ENCODE results near the gene MACROD2. TPM values are rescaled to one million over a fixed set of nuclear protein-coding genes. Genes with fewer than 3 reads are reported as not detected.

MACROD2 gene
- total RNA-seq, 4 donors from 2014 or later = 4.0 to 14.1 (median 10.4) TPM

DNA sequence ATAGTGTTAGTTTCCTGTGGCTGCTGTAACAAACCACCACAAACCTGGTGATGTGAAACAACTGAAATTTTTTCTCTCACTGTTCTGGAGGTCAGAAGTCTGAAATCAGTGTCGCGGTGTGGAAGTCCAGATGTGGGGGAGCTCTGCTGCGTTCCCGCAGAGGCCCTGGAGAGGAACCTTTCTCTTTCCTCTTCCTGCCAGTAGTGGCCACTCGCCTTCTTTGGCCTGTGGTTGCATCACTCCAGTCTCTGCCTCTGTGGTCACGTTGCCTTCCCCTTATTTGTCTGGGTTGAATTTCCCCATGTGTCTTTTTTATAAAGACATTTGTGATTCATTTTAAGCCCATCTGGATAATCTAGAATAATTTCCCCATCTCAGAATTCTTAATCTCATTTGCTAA lies 637.6 kb downstream of the MACROD2 start:
- Histone ChIP-seq H3K4me1 (no peaks in the 10 kb centered on the region), H3K27me3 (no peaks in the 10 kb centered on the region), H3K4me3 (no peak overlapping the region), H3K9me3 (no peaks in the 10 kb centered on the region), H3K27ac (no peak overlapping the region), H3K36me3 (no peaks in the 10 kb centered on the region)
- TF ChIP-seq EP300 (IDR thresholded peaks at IDR 0.05) (no peak), POLR2A (IDR thresholded peaks at IDR 0.05) (no peak)
- TF ChIP-seq, protein P1, sequence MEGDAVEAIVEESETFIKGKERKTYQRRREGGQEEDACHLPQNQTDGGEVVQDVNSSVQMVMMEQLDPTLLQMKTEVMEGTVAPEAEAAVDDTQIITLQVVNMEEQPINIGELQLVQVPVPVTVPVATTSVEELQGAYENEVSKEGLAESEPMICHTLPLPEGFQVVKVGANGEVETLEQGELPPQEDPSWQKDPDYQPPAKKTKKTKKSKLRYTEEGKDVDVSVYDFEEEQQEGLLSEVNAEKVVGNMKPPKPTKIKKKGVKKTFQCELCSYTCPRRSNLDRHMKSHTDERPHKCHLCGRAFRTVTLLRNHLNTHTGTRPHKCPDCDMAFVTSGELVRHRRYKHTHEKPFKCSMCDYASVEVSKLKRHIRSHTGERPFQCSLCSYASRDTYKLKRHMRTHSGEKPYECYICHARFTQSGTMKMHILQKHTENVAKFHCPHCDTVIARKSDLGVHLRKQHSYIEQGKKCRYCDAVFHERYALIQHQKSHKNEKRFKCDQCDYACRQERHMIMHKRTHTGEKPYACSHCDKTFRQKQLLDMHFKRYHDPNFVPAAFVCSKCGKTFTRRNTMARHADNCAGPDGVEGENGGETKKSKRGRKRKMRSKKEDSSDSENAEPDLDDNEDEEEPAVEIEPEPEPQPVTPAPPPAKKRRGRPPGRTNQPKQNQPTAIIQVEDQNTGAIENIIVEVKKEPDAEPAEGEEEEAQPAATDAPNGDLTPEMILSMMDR (IDR thresholded peaks at IDR 0.05) = no peak
- 79 to 86% methylated on average over 6 of the region's 6 CpGs for WGBS, 2 donors
- DNase-seq (ENCODE audit: low spot score in 2 of 2) = no peak

DNA sequence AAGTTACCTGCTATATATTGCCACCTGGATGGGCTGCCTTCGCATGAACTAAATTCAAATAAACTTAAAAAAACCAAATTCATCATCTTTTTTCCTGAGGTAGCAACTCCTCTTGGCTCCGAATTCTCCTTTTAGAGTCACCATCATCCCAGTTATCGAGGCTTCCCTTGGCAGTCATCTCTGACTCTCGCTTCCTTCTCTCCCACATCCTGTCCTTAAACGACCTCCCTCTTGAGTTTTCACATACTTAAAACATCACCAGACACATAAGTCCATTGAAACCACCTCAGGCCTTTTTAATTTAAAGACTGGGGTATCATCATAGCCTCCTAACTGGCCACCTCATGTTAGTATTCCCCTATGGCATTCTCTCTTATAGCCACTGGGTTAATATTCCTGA lies 638.2 kb downstream of the MACROD2 start:
- Histone ChIP-seq H3K36me3 (no peaks in the 10 kb centered on the region), H3K9me3 (no peaks in the 10 kb centered on the region), H3K4me1 (no peaks in the 10 kb centered on the region), H3K27me3 (no peaks in the 10 kb centered on the region), H3K4me3 (no peak overlapping the region), H3K27ac (no peak overlapping the region)
- WGBS, 2 donors = 69 to 71% methylated on average over 5 of the region's 5 CpGs
- TF ChIP-seq POLR2A (IDR thresholded peaks at IDR 0.05) (no peak), EP300 (IDR thresholded peaks at IDR 0.05) (no peak)
- TF ChIP-seq, protein P1 (IDR thresholded peaks at IDR 0.05) = no peak
- DNase-seq (ENCODE audit: low spot score in 2 of 2) = no peak

DNA sequence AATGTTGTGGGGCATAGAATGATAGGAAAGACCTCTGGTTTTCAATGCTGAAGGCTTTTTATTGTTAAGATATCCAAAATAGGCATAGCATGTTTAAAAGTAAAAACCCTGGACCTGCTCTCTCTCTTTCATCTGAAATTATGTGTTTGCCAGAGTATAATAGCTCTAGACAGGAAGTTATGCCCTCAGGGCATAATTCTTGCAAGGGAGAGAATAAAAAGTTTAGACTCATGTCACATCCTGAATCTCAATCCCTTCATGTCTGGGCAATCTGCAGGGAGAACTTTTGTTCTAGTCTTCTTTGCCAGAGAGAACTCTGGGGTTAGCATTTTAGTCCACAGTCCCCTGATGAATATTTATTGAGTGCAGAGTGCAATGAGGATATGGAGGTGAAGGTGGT lies 639.3 kb downstream of the MACROD2 start:
- no peaks in the 10 kb centered on the region for H3K4me1 ChIP-seq
- no peaks in the 10 kb centered on the region for H3K9me3 ChIP-seq
- no peak overlapping the region for H3K4me3 ChIP-seq
- H3K36me3 ChIP-seq = no peaks in the 10 kb centered on the region
- TF ChIP-seq POLR2A (IDR thresholded peaks at IDR 0.05) (no peak), EP300 (IDR thresholded peaks at IDR 0.05) (no peak)
- TF ChIP-seq, protein P1 (IDR thresholded peaks at IDR 0.05) = no peak
- H3K27ac ChIP-seq = no peak overlapping the region
- H3K27me3 ChIP-seq = no peaks in the 10 kb centered on the region
- no peak for DNase-seq (ENCODE audit: low spot score in 2 of 2)

DNA sequence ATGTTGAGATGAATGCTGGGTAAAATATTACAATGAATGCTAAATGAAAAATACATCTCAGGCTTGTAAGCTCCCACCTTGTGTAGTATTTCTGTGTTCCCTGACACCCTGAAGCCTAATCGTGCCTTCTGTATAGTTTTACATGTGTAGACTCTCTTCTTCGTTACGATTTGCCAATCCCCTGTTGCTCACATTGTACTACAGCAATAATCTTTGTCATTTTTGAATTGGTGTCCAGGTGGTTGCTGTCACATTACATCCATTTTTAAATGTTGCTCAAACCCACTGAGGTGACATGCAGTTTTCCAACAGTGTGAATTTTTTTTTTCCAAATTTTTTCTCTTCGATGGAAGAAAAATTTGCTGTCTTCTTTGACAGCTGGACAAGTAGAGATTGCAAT lies 642.1 kb downstream of the MACROD2 start:
- Histone ChIP-seq H3K27me3 (no peaks in the 10 kb centered on the region), H3K4me3 (no peak overlapping the region), H3K27ac (no peak overlapping the region), H3K4me1 (no peaks in the 10 kb centered on the region), H3K9me3 (peaks cover 0 to 19% (median 2%) of the 10 kb centered on the region in 4 donors), H3K36me3 (no peaks in the 10 kb centered on the region)
- WGBS, 2 donors = 87 to 94% methylated on average over 4 of the region's 4 CpGs
- no peak for DNase-seq (ENCODE audit: low spot score in 2 of 2)
- TF ChIP-seq, protein P1 (IDR thresholded peaks at IDR 0.05) = no peak
- TF ChIP-seq POLR2A (IDR thresholded peaks at IDR 0.05) (no peak), EP300 (IDR thresholded peaks at IDR 0.05) (no peak)

DNA sequence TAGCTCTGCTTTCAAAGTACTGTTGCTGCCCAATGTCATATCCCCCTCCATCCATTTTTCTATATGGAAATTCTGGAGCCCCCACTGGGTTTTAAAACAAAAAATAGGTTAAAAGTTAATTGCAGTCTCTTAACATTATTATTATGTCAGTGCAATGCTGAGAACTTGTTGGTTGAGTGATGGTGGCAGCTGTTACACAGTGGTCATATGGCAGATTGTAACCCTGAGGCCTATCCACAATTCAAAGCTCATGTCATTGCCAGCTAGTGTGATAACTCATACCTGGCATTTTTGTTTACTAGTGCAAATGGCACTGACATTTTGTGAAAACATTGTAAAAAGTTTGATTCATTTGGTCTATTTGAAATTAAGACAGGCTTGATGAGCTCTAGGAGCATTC lies 647.8 kb downstream of the MACROD2 start:
- Histone ChIP-seq H3K4me3 (no peak overlapping the region), H3K9me3 (peaks cover 0 to 20% (median 2%) of the 10 kb centered on the region in 4 donors), H3K27ac (no peak overlapping the region), H3K4me1 (no peaks in the 10 kb centered on the region), H3K36me3 (no peaks in the 10 kb centered on the region), H3K27me3 (no peaks in the 10 kb centered on the region)
- TF ChIP-seq EP300 (IDR thresholded peaks at IDR 0.05) = no peak
- no peak for TF ChIP-seq POLR2A (IDR thresholded peaks at IDR 0.05)
- TF ChIP-seq, protein P1 (IDR thresholded peaks at IDR 0.05) = no peak
- no peak for DNase-seq (ENCODE audit: low spot score in 2 of 2)

Data from tibial nerve (tissue), 4 donors.